OCI-LY3 (cell line): ENCODE measurements around the gene ABCD3.

Experiments
- EZH2phosphoT487 ChIP-seq: fragments of 200-600 bp; shearing (Covaris generic); IDR thresholded peaks from 2 replicates; pipeline ENCODE4 v1.6.1; 2018; ENCODE audit warnings: antibody characterized with exemption, mixed run types, low read depth
- TF ChIP-seq, protein P1 (sequence below): fragments of 200-600, 300-600 bp; sonication (generic); IDR thresholded peaks from 2 replicates; pipeline ENCODE4 v1.5.1; 2014; ENCODE audit warnings: antibody characterized with exemption, low read length, low read depth

DNA sequence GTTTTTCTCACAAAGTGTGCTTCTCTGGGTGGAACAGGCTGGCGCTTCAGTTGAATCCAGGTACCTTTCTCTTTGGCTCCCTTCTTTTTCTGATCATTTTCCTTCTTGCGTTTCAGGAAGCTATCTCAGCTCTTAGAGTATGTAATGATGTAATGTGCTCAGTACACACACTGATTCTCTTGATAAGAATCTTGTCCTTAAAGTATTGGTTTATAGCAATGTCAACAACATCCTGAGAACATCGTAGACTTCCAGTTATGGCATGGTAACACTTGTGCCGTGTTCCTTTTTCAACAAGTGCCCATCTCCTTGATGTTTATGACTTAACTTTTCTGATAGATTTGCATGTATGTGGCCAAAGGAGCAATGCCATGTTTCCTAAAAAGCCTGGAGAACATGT lies 11.7 kb upstream of the ABCD3 start:
- TF ChIP-seq EZH2phosphoT487 = no peak
- TF ChIP-seq, protein P1, sequence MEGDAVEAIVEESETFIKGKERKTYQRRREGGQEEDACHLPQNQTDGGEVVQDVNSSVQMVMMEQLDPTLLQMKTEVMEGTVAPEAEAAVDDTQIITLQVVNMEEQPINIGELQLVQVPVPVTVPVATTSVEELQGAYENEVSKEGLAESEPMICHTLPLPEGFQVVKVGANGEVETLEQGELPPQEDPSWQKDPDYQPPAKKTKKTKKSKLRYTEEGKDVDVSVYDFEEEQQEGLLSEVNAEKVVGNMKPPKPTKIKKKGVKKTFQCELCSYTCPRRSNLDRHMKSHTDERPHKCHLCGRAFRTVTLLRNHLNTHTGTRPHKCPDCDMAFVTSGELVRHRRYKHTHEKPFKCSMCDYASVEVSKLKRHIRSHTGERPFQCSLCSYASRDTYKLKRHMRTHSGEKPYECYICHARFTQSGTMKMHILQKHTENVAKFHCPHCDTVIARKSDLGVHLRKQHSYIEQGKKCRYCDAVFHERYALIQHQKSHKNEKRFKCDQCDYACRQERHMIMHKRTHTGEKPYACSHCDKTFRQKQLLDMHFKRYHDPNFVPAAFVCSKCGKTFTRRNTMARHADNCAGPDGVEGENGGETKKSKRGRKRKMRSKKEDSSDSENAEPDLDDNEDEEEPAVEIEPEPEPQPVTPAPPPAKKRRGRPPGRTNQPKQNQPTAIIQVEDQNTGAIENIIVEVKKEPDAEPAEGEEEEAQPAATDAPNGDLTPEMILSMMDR = no peak
